SW 1271 (cell line): ENCODE results near the gene ETFA.

Source experiments
- DNase-seq, 2 experiments: peaks; one replicate each; lab custom pipeline; 2025; lab: John Stamatoyannopoulos, UW

The ETFA gene

DNA sequence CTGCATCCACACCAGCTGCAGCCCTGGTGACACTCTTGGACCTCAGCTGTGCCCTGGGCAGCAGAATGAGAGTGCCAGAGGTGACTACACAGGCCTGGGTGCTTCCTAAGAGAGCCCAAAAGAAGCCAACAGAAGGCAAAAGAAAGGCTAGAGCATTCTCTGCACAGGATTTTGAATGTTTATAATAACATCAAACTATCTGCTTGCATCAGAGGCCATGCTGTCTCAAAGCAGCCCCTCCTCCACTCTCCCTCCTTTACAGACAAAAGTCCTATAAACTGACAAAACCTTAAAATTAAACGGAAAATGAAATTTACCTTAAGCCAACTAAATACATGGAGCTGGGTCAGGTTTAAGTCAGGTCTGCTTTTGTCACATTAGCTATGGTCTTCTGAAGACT, 95.6 kb downstream of the ETFA start:
- no peak for DNase-seq

DNA sequence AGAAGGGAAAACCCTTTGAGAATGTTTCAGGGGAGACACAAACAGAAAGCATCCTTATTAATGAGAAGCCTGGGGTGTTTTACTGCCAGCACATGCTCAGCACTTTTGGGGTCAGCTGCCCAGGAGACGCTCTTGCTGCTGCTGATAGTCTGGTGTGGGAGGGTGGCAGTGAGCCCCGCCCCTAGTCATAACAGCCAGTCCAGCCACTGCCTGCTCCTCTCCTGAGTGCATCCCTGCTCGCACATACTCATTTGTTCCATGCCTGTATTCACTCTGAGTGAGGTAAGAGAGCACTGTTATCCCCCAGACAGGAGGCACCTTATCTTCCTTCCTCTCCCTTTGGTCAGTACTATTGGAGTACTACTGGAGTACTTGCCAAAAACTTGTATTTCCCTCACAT, 101.3 kb downstream of the ETFA start:
- no peak for DNase-seq

DNA sequence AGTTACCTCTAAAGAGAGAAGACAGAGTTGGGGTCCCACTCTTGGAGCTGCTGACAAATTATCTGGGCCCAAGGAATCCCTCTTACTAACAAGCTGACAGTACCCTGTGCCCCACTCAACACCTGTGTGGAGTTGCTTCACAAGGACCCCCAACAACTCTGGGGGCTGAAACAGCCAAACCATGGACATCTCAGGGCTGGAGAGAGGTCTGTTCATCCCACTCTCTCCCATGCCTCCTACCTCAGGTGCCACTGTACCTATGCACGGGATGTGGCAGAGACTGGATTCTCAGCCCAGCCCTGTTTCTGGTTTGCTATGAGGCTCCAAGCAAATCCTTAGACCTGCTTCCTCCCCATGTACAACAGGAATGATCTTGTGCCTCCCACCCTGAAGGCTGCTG, 101.7 kb downstream of the ETFA start:
- no peak for DNase-seq

DNA sequence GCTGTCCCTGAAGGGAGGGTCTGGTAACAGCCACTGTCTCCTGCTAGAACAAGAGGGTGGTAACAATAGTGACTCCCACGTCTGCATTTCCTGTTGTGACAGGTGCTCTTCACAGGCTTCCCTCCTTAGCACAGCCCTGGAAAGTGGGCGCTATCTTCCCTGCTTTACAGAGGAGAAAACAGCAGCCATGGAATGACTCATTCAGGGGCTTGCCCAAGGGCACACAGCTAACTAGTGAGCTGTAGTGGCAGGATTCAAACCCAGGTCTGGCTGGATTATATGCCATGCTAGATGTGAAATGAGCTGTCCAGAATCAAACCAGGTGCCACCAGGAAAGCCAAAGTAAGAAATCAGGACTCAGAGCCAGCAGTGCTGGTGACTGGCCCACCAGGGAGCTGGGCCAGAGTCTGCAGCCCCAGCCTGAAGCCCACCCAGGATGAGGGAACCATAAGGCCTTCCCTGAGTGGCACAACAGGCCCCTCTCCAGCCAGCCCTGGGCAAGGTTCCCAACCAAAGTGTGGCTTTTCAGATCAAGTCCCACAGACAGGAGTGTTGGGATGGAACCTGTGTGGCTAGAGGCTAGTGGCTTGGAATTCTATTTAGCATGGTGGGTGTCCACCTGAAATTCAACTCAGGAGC, 102.4 kb downstream of the ETFA start:
- DNase-seq, result no peak

DNA sequence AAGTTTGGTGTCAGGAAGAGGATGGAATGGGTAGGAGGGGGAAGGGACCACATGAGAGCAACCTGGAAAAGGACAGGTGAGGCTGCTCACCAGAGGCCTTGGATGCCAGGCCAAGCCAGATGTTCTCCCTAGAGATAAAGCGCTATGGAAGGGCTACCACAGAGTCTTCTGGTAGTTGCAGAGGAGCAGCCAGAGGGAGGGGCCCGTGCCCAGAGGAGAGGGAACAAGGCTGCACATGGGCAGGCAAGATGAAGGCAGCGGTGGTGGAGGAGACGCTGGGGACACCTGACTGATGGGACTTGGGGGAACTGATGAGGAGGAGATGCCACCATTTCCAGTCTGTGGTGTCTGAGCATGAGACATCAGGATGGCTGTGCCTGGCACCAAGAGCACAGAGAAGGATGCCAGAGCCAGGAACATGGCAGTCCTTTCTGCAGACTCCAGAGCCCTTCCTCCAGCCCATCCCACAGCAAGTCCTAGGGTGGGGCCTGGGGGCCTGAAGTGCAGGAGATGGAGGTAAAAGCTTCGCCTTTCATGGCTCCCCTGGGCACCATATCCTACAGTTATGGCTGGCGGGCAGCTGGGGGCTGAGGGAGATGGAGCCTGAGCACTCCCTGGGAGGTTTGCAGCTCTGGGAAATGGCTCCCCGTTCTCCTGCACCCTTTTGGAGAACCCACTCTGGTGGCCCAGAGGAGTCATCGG, 103.0 kb downstream of the ETFA start:
- no peak for DNase-seq

DNA sequence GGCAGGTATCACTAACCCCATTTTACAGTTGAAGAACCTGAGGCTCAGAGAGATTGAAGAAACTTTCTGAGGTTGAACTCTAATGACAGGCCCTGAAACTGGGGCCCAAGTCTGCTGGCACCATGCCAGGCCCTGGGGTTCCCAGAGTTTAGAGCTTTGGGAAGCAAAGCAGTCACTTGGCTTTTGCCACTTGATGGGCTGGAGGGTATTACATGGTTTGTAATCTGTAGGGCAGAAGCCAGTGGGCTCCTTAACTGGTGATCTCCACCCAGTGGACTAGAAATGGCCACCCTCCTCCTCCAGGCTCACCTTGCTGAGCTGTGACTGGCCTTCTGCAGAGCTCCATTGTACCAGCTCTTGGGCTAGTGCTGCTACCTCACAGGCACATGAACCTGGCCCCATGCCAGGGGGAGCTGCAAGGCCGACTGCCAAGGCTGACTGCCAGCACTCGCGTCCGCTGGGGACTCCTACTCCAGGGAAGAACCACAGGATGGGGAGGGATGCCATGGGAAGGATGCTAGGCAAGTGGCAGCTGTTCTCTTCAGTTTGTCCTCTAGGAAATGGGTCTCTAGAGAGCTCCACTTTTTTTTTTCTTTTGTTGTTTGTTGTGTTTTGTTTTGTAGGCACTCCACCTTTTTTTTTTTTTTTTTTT, 104.8 kb downstream of the ETFA start:
- no peak for DNase-seq

DNA sequence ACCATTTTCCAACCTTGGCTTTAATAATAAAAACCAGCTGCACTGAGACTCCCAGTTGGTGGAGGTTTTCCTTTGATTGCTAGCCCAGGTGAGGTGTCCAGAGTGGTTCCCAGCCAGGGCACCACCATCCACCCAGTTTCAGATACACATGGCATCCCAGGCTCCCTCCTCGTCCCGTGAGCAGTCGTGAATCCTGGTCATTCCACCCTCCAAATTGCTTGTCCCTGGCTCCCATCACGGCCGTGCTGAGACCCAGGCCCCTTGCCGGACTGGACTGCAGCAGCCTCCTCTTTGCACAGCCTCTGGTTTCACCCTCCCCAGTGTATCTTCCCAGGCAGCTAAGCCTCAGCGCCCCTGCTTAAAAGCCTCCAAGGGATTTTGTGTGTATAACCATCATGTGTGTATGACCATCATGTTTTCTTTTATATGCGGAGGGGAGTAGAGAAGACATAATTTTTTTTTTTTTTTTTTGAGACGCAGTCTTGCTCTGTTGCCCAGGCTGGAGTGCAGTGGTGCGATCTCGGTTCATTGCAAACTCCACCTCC, 106.3 kb downstream of the ETFA start:
- DNase-seq, result no peak

DNA sequence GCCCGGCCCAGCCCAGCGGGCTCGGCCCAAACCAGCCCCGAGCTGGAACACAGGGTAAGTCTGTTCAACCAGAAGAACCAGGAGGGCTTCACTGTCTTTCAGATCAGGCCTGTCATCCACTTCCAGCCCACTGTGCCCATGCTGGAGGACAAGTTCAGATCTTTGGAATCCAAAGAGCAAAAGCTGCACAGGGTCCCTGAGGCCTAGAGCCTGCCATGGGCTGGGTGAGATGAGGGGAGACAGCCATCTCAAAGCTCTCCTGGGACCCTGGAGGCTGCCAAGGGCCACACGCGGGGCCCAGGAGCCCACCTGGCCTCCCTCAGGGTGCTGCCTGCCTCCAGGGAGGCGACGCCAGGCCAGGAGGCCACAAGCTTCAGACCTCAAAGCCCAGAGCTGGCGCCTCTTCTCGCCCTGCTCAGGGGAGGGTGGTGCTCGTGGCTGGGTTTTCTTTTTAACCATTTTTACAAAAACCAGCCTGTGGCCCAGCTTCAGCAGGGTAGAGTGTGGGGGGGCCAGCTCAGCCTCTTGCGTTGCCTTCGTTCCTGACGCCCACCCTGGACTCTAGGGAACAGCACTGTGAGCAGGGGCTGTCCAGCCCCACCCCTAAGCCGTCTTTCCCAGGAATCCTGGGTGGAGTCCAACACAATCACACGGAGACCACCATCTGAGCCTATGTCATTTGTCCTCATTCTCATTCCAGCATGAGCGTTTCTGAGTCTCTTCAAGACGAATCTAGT, 107.0 kb downstream of the ETFA start:
- no peak for DNase-seq

DNA sequence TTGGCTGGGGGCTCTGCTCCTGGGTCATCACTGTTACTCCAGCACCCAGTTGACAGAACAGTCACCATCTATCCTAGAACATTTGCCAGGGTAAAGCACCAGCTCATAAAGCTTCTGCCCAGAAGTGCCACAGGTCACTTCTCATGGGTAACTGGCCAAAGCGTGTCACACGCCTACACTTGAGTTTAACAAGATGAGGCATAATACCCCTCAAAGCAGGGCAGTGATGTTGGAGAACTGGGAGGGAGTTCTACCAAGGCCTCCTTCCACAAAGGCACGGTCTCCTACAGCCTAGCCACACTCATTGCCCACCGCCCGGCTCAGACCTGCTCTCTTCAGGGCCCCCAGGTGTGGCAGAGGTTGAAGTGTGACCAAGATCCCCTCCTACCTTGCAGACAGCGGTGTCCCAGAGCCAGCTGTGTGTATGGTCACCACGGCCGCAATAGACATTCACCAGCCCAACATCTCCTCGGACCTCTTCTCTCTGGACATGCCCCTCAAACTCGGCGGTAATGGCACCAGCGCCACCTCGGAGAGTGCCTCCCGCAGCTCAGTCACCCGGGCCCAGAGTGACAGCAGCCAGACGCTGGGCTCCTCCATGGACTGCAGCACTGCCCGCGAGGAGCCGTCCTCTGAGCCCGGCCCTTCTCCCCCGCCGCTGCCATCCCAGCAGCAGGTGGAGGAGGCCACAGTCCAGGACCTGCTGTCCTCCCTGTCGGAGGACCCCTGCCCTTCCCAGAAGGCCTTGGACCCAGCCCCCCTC, 107.7 kb downstream of the ETFA start:
- DNase-seq, result no peak

DNA sequence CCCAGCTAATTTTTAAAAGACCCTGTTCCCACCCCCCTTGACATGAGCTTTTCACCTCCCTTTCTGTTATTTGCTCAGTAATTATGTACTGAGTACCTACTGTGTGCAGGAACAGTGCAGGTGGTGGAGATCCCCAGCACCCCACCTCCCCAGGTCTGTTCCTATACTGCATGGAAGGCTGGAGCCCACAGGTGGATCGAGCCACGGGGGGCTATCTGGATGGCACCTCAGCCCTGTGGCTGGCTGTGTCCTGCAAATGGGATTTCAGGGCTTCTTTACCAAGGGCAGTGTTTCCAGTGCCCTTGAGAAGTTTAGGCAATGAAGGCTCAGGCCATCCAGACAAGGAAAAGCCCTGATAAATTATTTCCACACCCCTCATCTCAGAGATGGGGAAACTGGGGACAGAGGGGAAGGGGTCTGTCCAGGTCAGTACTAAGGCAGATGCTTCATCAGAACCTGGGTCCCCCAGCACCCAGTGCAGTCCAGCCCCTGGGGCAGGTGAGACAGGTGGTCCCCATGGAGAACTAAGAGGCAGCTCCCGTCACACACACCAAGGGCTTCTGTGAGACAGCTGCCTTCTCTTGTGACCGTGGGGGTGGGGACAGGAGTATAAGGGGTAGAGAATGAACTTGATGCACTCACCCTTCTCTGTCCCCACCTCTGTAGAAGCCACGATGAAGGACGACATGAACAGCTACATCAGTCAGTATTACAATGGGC, 109.6 kb downstream of the ETFA start:
- DNase-seq, result no peak

DNA sequence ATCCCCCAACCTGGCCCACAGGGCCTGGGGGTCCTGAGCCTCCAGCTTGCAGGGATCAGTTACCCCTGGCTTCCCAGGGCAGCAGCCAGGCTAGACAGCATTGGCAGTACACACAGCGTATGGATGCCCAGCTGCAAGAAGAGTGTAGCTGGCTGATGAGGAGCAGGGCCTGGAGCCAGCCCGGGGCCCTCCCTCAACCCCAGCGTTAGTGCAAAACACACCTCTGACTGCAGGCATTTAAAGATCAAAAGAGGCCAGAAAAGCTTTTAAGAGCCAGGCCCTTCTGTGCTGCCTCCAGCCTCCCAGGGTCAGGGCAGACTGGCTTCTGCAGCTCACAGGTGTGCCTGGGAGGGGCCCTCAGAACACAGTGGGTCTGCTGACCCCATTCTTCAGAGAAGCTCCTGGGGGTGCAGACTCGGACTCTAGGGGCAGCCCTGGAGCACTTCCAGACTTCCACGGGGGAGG, 110.6 kb downstream of the ETFA start:
- no peak for DNase-seq

DNA sequence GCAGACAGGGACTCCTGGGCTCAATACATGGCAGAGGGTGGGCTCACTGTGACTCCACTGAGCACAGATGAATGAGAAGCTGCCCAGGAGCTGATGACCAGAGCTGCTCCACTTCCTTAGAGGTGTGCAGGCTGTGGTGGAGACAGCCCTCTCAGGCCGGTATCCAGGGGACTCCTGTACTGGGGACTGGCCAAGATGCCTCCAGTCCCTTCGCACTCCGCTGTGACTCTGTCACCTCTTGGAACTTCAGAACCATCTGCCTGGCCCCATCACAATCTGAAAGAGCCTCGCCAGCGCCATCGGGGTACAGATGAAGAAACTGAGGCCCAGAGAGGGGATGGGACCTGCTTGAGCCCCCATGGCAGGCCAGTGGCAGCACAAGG, 111.2 kb downstream of the ETFA start:
- DNase-seq, result no peak

DNA sequence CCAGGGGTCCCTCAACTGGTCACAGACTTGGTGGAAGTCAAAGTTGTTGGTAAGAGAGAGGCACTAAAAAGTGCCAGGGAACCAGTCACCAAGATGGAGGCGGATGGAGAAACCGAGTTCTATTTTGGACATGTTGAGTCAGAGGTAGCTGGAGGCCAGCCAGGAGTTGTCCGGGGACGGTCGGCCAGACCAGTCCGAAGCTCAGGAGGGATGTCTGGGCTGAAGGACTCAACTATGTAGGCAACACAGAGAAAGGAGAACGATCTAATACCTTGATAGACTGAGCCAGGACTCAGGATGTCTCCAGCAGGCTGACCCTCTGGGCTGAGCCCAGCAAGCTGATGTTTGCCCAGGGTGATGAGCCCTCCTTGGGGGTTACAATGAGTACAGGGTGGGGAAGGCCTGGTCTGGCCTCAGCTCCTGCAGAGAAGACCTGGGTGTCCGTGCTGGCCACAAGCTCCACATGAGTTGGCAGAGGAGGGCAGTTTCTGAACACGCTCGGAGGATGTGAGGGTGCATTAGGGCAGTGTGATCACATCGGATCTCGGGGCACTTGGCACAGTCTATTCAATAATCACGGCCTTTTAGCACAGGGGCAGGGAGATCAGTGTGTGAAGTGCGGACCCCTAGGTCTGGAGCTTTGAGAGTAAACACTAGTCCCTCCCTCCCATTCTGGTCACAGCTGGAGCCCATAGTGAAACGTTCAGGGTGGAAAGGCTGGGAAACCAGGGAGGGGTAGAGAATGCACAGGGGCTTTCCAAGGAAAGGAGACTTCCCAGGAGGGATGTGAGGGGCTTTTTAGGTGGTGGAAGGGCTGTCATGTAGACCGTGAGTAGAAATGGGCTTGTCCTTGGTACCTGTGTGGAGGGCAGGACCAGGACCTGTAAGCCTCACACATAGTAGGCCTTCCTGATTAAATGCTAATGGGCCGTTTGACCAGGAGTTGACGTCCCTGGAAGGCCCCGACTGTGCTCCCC, 111.9 kb downstream of the ETFA start:
- DNase-seq, result no peak

DNA sequence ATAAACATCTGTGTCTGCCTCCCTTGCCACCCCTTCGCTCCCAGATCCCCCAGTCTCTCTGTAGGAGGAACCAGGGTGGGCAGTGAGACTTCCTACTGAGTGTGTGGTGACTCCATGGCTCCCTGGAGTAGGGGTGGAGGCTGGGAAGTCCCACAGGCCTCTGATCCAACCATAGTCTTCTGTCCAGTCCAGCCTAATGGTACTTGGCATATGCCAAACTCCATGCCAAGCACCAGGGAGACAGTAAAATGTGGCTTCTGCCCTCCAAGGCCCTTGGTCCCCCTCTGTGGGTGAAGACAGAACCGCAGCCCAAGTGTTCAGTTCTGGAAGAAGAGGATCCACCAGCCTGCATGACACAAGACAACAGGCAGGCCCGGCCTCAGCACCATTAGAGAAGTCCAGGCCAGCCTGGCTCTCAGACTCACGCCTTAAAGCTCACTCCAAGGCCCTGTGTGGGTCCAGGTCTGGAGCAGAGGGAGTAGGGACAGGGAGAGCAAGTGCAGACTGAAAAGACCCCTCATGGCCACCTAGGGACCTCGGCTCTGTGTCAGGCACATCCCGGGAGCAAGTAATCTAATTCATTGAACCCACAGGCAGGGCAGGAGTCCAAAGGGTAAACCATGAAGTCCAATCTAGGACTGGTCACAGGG, 112.7 kb downstream of the ETFA start:
- no peak for DNase-seq

DNA sequence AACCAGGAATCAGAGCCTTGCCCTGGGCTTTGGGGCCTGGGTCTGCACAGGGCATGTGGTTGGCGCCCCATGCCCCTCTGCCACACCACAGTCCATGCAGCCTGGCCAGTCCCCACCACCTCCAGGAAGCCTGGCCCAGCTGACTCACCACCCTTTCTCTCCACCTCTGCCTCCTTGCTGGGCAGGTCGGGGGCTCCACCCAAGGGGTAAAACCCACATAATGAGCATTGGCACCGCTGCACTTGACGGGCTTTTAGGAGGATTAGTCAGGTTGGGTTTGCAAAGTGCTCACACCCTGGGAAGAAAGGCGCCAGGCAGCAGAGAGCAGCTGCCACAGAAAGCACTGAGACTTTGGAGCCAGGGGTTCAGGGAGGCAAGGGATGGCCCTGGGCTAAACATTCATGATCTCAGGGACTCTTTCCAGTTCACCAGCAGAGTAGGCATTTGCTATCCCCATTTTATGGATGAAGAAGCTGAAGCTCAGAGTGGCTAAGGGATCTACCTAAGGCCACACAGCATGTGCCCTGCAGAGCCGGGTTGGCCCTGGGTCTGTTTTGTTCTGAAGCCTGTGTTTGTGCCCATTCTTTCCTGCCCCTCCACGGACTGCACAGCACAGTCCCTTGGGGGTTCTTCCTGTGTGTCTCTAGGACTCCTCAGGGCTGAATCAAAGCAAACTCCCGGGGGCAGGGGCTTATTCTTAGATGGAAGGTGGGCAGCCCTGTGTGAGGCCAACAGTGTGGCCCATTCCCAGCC, 113.4 kb downstream of the ETFA start:
- DNase-seq, result no peak

DNA sequence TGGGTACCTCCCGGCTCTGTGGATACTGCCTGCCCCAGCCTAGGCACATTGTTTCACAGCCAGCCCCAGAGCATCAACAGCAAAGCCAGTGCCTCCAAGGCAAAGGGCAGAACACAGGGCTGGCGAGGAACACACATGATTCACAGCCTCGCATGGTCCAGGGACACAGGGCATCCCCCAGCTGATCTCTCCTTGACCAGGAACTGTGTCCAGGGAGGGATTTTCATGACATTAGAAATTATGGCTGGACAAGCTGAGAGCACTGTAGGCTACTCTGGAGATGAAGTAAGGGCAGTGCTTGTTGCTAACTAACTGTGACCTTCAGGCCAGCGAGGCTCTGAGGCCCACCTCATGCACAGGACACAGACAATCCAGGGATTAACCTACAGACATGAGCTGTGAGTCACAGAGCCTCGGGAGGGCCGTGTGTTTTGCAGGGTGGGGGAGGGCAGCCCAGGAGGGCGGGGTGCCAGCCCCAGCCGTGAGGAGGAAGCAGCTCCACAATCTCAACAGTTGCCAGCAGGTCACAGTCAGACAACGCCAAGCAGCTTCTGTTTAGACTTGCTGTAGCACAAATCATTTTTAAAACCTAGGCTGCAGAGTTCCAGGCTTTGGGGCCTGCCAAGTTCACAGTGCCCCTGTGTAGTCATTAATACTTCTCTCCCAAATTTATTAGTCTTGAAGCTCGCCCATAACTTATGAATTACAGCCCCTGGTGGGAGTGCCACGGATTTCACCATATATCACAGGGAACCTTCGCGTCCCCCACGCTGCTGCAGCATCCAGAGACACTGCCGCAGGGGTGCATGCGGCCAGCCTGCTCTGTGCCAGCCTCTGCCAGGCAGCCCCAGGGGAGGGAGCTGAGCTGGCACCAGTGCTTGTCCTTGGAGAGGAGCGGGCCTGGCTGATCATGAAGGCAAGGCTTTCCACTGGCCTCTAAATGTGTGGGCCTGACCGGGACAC, 114.7 kb downstream of the ETFA start:
- peak in 1 of 2 experiments; percentile 29 for DNase-seq
